Neural cell (in vitro differentiated cells): ENCODE measurements around the gene ACAD10. TPM values are rescaled to one million over a fixed set of nuclear protein-coding genes. Genes with fewer than 3 reads are reported as not detected.

ENCODE experiments used
- H2AFZ ChIP-seq: fragments of 200-600, 300-800 bp; sonication (generic), shearing (Covaris generic); 2 replicates; pipeline ENCODE4 v1.6.0; 2014; ENCODE audit warnings: low read depth, mild to moderate bottlenecking, antibody characterized with exemption, low read length, moderate library complexity
- H3F3A ChIP-seq: fragments of 200-600 bp; shearing (Covaris generic); 2 replicates; pipeline ENCODE4 v1.6.1; 2016; ENCODE audit warnings: mild to moderate bottlenecking, moderate library complexity, mixed read lengths, antibody characterized with exemption, low read length; ENCODE audit not compliant: insufficient read depth, poor library complexity, severe bottlenecking
- H3K27ac ChIP-seq: fragments of 200-600, 300-800 bp; sonication (generic), shearing (Covaris generic); 2 replicates; pipeline ENCODE4 v1.5.1; 2014; ENCODE audit warnings: mild to moderate bottlenecking, low read length, moderate library complexity
- H3K27me3 ChIP-seq: fragments of 300-800, 200-600 bp; sonication (generic), shearing (Covaris generic); 2 replicates; pipeline ENCODE4 v1.6.0; 2014; ENCODE audit warnings: mild to moderate bottlenecking, low read depth, low read length, moderate library complexity; ENCODE audit not compliant: insufficient read depth
- H3K36me3 ChIP-seq: fragments of 300-800, 200-600 bp; sonication (generic), shearing (Covaris generic); 2 replicates; pipeline ENCODE4 v1.5.1; 2014; ENCODE audit warnings: mild to moderate bottlenecking, antibody characterized with exemption, low read length, moderate library complexity; ENCODE audit not compliant: insufficient read depth
- H3K4me2 ChIP-seq: fragments of 300-800, 200-600 bp; sonication (generic), shearing (Covaris generic); 2 replicates; pipeline ENCODE4 v1.6.0; 2014; ENCODE audit warnings: mild to moderate bottlenecking, low read length
- H3K4me3 ChIP-seq: fragments of 300-800, 200-600 bp; sonication (generic), shearing (Covaris generic); 2 replicates; pipeline ENCODE4 v1.5.1; 2014; ENCODE audit warnings: mild to moderate bottlenecking, low read length, moderate library complexity
- H3K79me2 ChIP-seq: fragments of 200-600 bp; shearing (Covaris generic); replicated peaks from 2 replicates; pipeline ENCODE4 v1.6.0; 2014; ENCODE audit warnings: mild to moderate bottlenecking, low read length, moderate library complexity; ENCODE audit not compliant: insufficient read depth
- H3K9ac ChIP-seq: fragments of 300-800, 200-600 bp; sonication (generic), shearing (Covaris generic); 2 replicates; pipeline ENCODE4 v1.6.1; 2016; ENCODE audit warnings: mild to moderate bottlenecking, low read length, mixed read lengths
- H3K9me2 ChIP-seq: fragments of 200-600 bp; shearing (Covaris generic); 2 replicates; pipeline ENCODE4 v1.6.1; 2016; ENCODE audit warnings: mild to moderate bottlenecking, low read length, mixed read lengths; ENCODE audit not compliant: insufficient read depth
- H3K9me3 ChIP-seq: fragments of 200-600, 300-800 bp; sonication (generic), shearing (Covaris generic); 2 replicates; pipeline ENCODE4 v1.6.1; 2016; ENCODE audit warnings: mild to moderate bottlenecking, mixed run types, low read length, moderate library complexity, mixed read lengths
- H4K20me1 ChIP-seq: fragments of 200-600 bp; shearing (Covaris generic); 2 replicates; pipeline ENCODE4 v1.6.1; 2016; ENCODE audit warnings: mild to moderate bottlenecking, mixed run types; ENCODE audit not compliant: insufficient read depth
- EP300 ChIP-seq: fragments of 450-650 bp; conservative IDR thresholded peaks from 2 replicates; pipeline ENCODE4 v1.6.1; 2014; ENCODE audit warnings: antibody characterized with exemption, mild to moderate bottlenecking, moderate library complexity; ENCODE audit not compliant: poor library complexity, severe bottlenecking
- EZH2 ChIP-seq: fragments of 200-600, 300-800 bp; shearing (Covaris generic), sonication (generic); IDR thresholded peaks from 2 replicates; pipeline ENCODE4 v1.6.1; 2014; ENCODE audit warnings: antibody characterized with exemption, low read length, borderline replicate concordance, mild to moderate bottlenecking; ENCODE audit not compliant: insufficient read depth, poor library complexity, severe bottlenecking
- MXI1 ChIP-seq: fragments of 450-650 bp; conservative IDR thresholded peaks from 2 replicates; pipeline ENCODE4 v1.6.1; 2014; ENCODE audit warnings: antibody characterized with exemption, mild to moderate bottlenecking; ENCODE audit not compliant: poor library complexity, severe bottlenecking
- POLR2AphosphoS5 ChIP-seq: IDR thresholded peaks from 2 replicates; pipeline ENCODE4 v1.6.1; 2012
- RAD21 ChIP-seq: fragments of 450-650 bp; conservative IDR thresholded peaks from 2 replicates; pipeline ENCODE4 v1.6.1; 2014; ENCODE audit warnings: antibody characterized with exemption, mild to moderate bottlenecking, moderate library complexity
- SMC3 ChIP-seq: fragments of 450-650 bp; conservative IDR thresholded peaks from 2 replicates; pipeline ENCODE4 v1.6.1; 2014; ENCODE audit warnings: antibody characterized with exemption, mild to moderate bottlenecking, moderate library complexity; ENCODE audit not compliant: poor library complexity
- TAF1 ChIP-seq: IDR thresholded peaks from 2 replicates; pipeline ENCODE4 v1.6.1; 2012; ENCODE audit warnings: low read depth
- polyA plus RNA-seq: library from polyadenylated mRNA; depleted of rRNA; stranded (reverse); fragments of >200 nt; gene quantifications from 2 replicates; pipeline ENCODE4 v1.2.3, GENCODE V29; 2014
- TF ChIP-seq, protein P1 (sequence below): fragments of 450-650 bp; IDR thresholded peaks from 2 replicates; pipeline ENCODE4 v1.5.1; 2014; ENCODE audit warnings: antibody characterized with exemption, mild to moderate bottlenecking, moderate library complexity; ENCODE audit not compliant: poor library complexity, severe bottlenecking
- TF ChIP-seq, protein P2 (sequence below): IDR thresholded peaks from 2 replicates; pipeline ENCODE4 v1.6.1; 2012; ENCODE audit warnings: borderline replicate concordance

ACAD10 gene
- polyA plus RNA-seq, 1 donor from 2014 or later: 25.7 TPM

DNA sequence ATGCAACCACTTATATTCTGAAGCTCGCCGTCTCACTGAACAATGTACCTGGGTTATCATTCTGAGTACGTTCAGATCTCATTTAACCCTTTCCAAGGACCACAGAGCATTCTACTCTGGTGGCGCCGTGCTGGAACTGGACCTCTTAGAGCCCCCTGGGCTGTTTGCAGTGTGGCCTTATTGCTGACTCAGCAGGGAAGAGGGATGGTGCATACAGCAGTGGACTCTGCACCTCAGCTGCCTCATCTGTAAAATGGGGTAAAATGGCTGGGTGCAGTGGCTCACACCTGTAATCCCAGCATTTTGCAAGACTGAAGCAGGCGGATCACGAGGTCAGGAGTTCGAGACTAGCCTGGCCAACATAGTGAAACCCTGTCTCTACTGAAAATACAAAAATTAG, 83.7 kb downstream of the ACAD10 start:
- no peaks in the 10 kb centered on the region for H4K20me1 ChIP-seq
- peaks cover 5% of the 10 kb centered on the region for H3K79me2 ChIP-seq
- H3K9me3 ChIP-seq: no peaks in the 10 kb centered on the region
- TF ChIP-seq RAD21 (no peak), TAF1 (no peak), POLR2AphosphoS5 (no peak), EZH2 (no peak), EP300 (no peak), SMC3 (no peak), MXI1 (no peak)
- TF ChIP-seq, protein P1, sequence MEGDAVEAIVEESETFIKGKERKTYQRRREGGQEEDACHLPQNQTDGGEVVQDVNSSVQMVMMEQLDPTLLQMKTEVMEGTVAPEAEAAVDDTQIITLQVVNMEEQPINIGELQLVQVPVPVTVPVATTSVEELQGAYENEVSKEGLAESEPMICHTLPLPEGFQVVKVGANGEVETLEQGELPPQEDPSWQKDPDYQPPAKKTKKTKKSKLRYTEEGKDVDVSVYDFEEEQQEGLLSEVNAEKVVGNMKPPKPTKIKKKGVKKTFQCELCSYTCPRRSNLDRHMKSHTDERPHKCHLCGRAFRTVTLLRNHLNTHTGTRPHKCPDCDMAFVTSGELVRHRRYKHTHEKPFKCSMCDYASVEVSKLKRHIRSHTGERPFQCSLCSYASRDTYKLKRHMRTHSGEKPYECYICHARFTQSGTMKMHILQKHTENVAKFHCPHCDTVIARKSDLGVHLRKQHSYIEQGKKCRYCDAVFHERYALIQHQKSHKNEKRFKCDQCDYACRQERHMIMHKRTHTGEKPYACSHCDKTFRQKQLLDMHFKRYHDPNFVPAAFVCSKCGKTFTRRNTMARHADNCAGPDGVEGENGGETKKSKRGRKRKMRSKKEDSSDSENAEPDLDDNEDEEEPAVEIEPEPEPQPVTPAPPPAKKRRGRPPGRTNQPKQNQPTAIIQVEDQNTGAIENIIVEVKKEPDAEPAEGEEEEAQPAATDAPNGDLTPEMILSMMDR: no peak
- TF ChIP-seq, protein P2, sequence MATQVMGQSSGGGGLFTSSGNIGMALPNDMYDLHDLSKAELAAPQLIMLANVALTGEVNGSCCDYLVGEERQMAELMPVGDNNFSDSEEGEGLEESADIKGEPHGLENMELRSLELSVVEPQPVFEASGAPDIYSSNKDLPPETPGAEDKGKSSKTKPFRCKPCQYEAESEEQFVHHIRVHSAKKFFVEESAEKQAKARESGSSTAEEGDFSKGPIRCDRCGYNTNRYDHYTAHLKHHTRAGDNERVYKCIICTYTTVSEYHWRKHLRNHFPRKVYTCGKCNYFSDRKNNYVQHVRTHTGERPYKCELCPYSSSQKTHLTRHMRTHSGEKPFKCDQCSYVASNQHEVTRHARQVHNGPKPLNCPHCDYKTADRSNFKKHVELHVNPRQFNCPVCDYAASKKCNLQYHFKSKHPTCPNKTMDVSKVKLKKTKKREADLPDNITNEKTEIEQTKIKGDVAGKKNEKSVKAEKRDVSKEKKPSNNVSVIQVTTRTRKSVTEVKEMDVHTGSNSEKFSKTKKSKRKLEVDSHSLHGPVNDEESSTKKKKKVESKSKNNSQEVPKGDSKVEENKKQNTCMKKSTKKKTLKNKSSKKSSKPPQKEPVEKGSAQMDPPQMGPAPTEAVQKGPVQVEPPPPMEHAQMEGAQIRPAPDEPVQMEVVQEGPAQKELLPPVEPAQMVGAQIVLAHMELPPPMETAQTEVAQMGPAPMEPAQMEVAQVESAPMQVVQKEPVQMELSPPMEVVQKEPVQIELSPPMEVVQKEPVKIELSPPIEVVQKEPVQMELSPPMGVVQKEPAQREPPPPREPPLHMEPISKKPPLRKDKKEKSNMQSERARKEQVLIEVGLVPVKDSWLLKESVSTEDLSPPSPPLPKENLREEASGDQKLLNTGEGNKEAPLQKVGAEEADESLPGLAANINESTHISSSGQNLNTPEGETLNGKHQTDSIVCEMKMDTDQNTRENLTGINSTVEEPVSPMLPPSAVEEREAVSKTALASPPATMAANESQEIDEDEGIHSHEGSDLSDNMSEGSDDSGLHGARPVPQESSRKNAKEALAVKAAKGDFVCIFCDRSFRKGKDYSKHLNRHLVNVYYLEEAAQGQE: no peak
- no peaks in the 10 kb centered on the region for H3K9me2 ChIP-seq
- no peaks in the 10 kb centered on the region for H3K36me3 ChIP-seq
- no peaks in the 10 kb centered on the region for H3F3A ChIP-seq
- H3K27ac ChIP-seq: no peak overlapping the region
- no peak overlapping the region for H3K4me2 ChIP-seq
- H3K9ac ChIP-seq: no peak overlapping the region
- no peak overlapping the region for H3K4me3 ChIP-seq
- H3K27me3 ChIP-seq: no peaks in the 10 kb centered on the region
- no peak overlapping the region for H2AFZ ChIP-seq

GRCh38 chr12:111773801-111774551, 88.1 kb downstream of the ACAD10 start:
- Histone ChIP-seq H3K27ac (no peak overlapping the region), H3K4me3 (no peak overlapping the region)
- TF ChIP-seq POLR2AphosphoS5 (no peak), SMC3 (no peak), EP300 (no peak), TAF1 (no peak), RAD21 (no peak), MXI1 (no peak), EZH2 (no peak)
- TF ChIP-seq, protein P1: no peak
- TF ChIP-seq, protein P2: no peak

More at GRCh38 chr12:111773801-111774551, 88.1 kb downstream of the ACAD10 start:
- H3K27me3 ChIP-seq: no peaks in the 10 kb centered on the region
- H4K20me1 ChIP-seq: no peaks in the 10 kb centered on the region
- H3K9me3 ChIP-seq: no peaks in the 10 kb centered on the region
- H3K4me2 ChIP-seq: no peak overlapping the region
- no peaks in the 10 kb centered on the region for H3F3A ChIP-seq
- no peak overlapping the region for H3K9ac ChIP-seq
- H3K9me2 ChIP-seq: no peaks in the 10 kb centered on the region
- H3K79me2 ChIP-seq: no peaks in the 10 kb centered on the region
- no peaks in the 10 kb centered on the region for H3K36me3 ChIP-seq
- no peak overlapping the region for H2AFZ ChIP-seq
